Bronchial epithelial cell (primary cell): ENCODE data around the gene MGST3. TPM values are rescaled to one million over a fixed set of nuclear protein-coding genes. Genes with fewer than 3 reads are reported as not detected.
"Not testable (repeated sequence)": the region's sequence is repeated elsewhere in the genome, so short reads cannot be mapped to it uniquely, and the experiment has no call there.

Source experiments
- DNase-seq: peaks from one replicate; pipeline ENCODE4 v3.0.0-alpha.2; 2010; ENCODE audit warnings: low read depth
- FAIRE-seq: peaks from 2 replicates; lab custom pipeline; 2011; peaks lifted over from hg19 to GRCh38; lab: Jason Lieb, UNC
- H3K27me3 ChIP-seq: 2 replicates; pipeline ENCODE4 v1.5.1; 2011; ENCODE audit warnings: low read length; ENCODE audit not compliant: control insufficient read depth, insufficient read depth
- H3K36me3 ChIP-seq: 2 replicates; pipeline ENCODE4 v1.5.1; 2011; ENCODE audit warnings: low read length; ENCODE audit not compliant: control insufficient read depth, insufficient read depth
- H3K4me3 ChIP-seq: 2 replicates; pipeline ENCODE4 v1.5.1; 2011; ENCODE audit warnings: mild to moderate bottlenecking, low read depth, low read length, control low read depth
- total RNA-seq: library from RNA; depleted of rRNA; stranded (reverse); fragments of >200 nt; gene quantifications from 2 replicates; pipeline ENCODE4 v1.2.1, GENCODE V29; 2014
- TF ChIP-seq, protein P1 (sequence below): IDR thresholded peaks from 2 replicates; pipeline ENCODE4 v1.5.1; 2011; ENCODE audit warnings: mild to moderate bottlenecking, moderate library complexity, low read length, control low read depth, inconsistent platforms; ENCODE audit not compliant: insufficient read depth, severe bottlenecking

MGST3 gene
- 50.3 and 64.3 TPM in 2 replicates for total RNA-seq

- no peaks in the 10 kb centered on the region for H3K36me3 ChIP-seq
- no peak for FAIRE-seq
- TF ChIP-seq, protein P1, sequence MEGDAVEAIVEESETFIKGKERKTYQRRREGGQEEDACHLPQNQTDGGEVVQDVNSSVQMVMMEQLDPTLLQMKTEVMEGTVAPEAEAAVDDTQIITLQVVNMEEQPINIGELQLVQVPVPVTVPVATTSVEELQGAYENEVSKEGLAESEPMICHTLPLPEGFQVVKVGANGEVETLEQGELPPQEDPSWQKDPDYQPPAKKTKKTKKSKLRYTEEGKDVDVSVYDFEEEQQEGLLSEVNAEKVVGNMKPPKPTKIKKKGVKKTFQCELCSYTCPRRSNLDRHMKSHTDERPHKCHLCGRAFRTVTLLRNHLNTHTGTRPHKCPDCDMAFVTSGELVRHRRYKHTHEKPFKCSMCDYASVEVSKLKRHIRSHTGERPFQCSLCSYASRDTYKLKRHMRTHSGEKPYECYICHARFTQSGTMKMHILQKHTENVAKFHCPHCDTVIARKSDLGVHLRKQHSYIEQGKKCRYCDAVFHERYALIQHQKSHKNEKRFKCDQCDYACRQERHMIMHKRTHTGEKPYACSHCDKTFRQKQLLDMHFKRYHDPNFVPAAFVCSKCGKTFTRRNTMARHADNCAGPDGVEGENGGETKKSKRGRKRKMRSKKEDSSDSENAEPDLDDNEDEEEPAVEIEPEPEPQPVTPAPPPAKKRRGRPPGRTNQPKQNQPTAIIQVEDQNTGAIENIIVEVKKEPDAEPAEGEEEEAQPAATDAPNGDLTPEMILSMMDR = no peak
Observed at GRCh38 chr1:165630629-165631341, at the start of gene MGST3. Gene MGST3, plus strand, starts transcription at chr1:165631234. Its CDS starts 18,614 bp downstream, at chr1:165649848.

DNA sequence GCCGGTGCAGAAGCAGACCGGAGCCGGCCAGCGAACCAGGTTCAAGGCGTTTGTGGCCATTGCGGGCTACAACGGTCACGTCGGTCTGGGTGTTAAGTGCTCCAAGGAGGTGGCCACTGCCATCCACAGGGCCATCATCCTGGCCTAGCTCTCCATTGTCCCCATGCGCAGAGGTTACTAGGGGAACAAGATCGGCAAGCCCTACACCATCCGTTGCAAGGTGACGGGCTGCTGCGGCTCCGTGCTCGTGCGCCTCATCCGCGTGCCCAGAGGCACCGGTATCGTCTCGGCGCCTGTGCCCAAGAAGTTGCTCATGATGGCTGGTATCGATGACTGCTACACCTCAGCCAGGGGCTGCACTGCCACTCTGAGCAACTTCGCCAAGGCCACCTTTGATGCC lies 49.1 kb upstream of the MGST3 start:
- H3K4me3 ChIP-seq = no peak overlapping the region
- no peaks in the 10 kb centered on the region for H3K27me3 ChIP-seq
- no peak for FAIRE-seq
- H3K36me3 ChIP-seq = no peaks in the 10 kb centered on the region
- TF ChIP-seq, protein P1 = no peak
- no peak for DNase-seq

More at GRCh38 chr1:165630629-165631341, at the start of gene MGST3:
- peak within 1 kb of the TSS; percentile 54 for H3K4me3 ChIP-seq
- DNase-seq = peak; percentile 91
- no peaks in the 10 kb centered on the region for H3K27me3 ChIP-seq

- Histone ChIP-seq H3K36me3 (no peaks in the 10 kb centered on the region), H3K4me3 (no peak overlapping the region), H3K27me3 (no peaks in the 10 kb centered on the region)
- TF ChIP-seq, protein P1 = no peak
- DNase-seq = no peak
- no peak for FAIRE-seq
Observed at GRCh38 chr1:165586398-165586797, 44.6 kb upstream of the MGST3 start.

DNA sequence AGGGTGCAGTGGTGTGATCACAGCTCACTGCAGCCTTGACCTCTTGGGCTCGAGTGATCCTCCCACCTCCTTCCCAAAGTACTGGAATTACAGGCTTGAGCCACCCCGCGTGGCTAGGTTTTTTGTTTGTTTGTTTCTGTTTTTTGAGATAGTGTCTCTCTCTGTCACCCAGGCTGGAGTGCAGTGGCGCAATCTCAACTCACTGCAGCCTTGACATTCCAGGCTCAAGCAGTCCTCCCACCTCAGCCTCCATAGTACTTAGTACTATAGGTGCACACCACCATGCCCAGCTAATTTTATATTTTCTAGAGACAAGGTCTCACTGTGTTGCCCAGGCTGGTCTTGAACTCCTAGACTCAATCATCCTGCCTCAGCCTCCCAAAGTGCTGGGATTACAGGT lies 39.6 kb upstream of the MGST3 start:
- H3K27me3 ChIP-seq, H3K36me3 ChIP-seq, H3K4me3 ChIP-seq, DNase-seq, FAIRE-seq: not testable (repeated sequence)

DNA sequence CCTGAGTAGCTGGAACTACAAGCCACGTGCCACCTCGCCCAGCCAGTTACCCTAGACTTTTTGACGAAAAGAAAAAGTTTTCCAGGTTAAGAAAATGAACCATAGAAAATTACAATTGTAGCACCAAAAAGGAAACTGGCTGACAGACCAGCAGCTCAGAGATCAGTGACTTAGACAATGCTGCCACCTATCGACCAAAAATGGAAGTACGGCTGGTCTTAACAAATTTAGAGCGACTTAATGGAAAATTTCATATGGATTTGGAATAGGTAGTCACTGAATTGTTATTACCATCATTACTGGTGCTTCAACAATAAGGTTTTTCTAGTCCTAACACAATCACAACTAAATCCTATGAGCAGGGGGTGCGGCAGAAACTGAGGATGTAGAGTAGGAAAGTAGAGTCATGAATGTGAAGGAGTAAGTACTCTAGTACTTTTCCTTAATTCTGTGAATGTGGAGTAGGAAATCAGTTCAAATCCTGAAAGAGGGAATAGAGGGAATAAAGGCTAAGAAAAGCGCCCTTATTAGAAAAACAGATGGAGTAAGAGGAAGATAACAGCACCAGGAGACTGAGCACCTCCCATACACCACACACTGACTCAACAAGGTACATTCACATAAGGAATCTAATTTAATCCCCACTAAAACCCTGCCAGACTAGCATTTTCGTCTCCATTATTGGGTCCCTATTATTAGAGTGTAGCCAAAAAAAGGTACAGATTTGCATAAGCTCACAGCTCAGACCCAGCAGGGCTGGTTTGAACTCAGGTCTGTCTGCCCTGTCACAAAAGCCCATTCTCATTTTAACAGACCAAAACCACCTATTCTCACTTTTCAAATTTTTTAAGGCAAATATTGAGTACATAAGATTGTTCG lies 37.9 kb upstream of the MGST3 start:
- peaks cover 1% of the 10 kb centered on the region for H3K27me3 ChIP-seq
- no peak overlapping the region for H3K4me3 ChIP-seq
- DNase-seq (peak; percentile 72), FAIRE-seq (no peak)
- TF ChIP-seq, protein P1 = peak; percentile 72
- H3K36me3 ChIP-seq = no peaks in the 10 kb centered on the region

DNA sequence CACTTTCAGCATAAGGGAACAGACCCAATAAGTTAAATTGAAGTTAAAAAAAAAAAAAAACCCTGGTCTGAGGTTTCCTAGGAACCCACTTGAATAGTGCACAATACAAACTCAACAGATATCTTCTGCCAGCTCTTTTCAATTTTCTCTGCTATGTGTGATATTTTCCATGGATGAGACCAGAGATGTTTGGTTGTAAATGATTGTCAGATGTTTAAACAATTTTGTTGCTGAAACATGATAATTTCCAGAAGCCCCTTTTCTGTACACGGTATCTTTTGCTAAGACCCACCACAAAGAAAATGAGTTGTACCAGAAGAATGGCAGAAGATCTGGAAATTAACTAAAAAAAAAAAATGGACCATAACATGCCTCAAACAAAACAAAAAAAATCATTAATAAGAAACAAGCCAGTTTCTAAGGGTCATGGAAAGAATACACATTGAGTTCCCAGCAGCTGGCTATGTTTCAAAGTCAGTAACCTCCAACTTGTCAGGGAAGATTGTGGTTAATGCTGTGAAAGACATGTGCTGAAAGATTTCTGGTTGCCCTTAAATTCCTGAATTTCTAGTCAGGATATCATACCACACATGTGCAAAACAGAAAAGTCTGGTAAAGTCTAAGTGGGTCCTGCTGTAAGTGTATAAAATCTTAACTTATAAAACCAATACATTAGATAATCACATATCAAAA lies 35.6 kb upstream of the MGST3 start:
- FAIRE-seq (no peak), DNase-seq (no peak)
- peaks cover 1% of the 10 kb centered on the region for H3K27me3 ChIP-seq
- H3K4me3 ChIP-seq = no peak overlapping the region
- no peaks in the 10 kb centered on the region for H3K36me3 ChIP-seq
- TF ChIP-seq, protein P1 = no peak
